Memory B cell (primary cell): ENCODE measurements around the gene MYL12B.
"Not testable (repeated sequence)": the region's sequence is repeated elsewhere in the genome, so short reads cannot be mapped to it uniquely, and the experiment has no call there.

ENCODE experiments used
- ATAC-seq: fragments of 150-1000 bp; cut with Tn5 transposase; 2 replicates; pipeline ENCODE4 v1.10.0; 2021; ENCODE audit warnings: low read depth, mild to moderate bottlenecking, moderate library complexity
- DNase-seq, 2 donors: peaks; one replicate each; pipeline ENCODE4 v3.0.0; 2022; ENCODE audit warnings: low spot score in 2 of 2
- H3K27ac Mint-ChIP-seq: one replicate; pipeline ENCODE4 v1.8.0; 2022; ENCODE audit warnings: mild to moderate bottlenecking, moderate library complexity, mixed read lengths
- H3K27me3 Mint-ChIP-seq: one replicate; pipeline ENCODE4 v1.8.0; 2022; ENCODE audit warnings: mixed read lengths
- H3K36me3 Mint-ChIP-seq: one replicate; pipeline ENCODE4 v1.8.0; 2022; ENCODE audit warnings: mild to moderate bottlenecking, mixed read lengths
- H3K4me1 Mint-ChIP-seq: one replicate; pipeline ENCODE4 v1.8.0; 2022; ENCODE audit warnings: mixed read lengths
- H3K4me3 Mint-ChIP-seq: one replicate; pipeline ENCODE4 v1.8.0; 2022; ENCODE audit warnings: mild to moderate bottlenecking, moderate library complexity, mixed read lengths
- H3K9me3 Mint-ChIP-seq: one replicate; pipeline ENCODE4 v1.8.0; 2022; ENCODE audit warnings: mixed read lengths

Gene MYL12B

GRCh38 chr18:3261373-3262233 lies at the start of gene MYL12B:
Gene MYL12B, plus strand, starts transcription at chr18:3262133. Its CDS starts 10,766 bp downstream, at chr18:3272899.
- Mint-ChIP-seq H3K4me1 (peaks cover 52% of the 10 kb centered on the region), H3K4me3 (peak within 1 kb of the TSS; percentile 90), H3K9me3 (no peaks in the 10 kb centered on the region), H3K27me3 (no peaks in the 10 kb centered on the region), H3K27ac (peak within 1 kb of the TSS; percentile 98), H3K36me3 (peaks cover 7% of the 10 kb centered on the region)
- peak; percentile 80 for ATAC-seq
- DNase-seq: peak; percentile 67 to 90

DNA sequence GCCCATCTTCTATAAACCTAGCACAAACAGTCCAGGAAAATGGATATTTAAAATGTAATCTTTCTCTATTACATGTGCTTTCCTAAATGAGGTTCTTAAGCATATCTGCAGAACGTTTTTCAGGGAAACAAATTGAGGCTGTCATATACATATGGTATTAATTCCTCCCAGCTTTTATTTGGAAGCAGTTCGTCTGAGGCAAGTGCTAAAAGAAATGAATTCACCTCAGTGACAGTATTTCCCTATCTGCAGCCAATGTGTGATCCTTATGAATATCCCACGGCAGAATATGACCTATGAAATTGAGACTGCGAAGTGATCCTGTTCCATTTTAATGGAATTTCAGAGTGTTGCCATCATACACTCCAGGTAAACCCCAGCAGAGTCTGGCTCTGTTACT lies 49.3 kb upstream of the MYL12B start:
- peaks cover 3% of the 10 kb centered on the region for H3K9me3 Mint-ChIP-seq
- H3K36me3 Mint-ChIP-seq: peaks cover 6% of the 10 kb centered on the region
- peaks cover 2% of the 10 kb centered on the region for H3K4me1 Mint-ChIP-seq
- ATAC-seq (no peak), DNase-seq (no peak)
- H3K4me3 Mint-ChIP-seq: no peak overlapping the region
- H3K27ac Mint-ChIP-seq: no peak overlapping the region
- H3K27me3 Mint-ChIP-seq: no peaks in the 10 kb centered on the region

GRCh38 chr18:3213300-3214059 lies 48.5 kb upstream of the MYL12B start:
- peaks cover 6% of the 10 kb centered on the region for H3K36me3 Mint-ChIP-seq
- DNase-seq: no peak
- no peak overlapping the region for H3K27ac Mint-ChIP-seq
- ATAC-seq: no peak
- no peaks in the 10 kb centered on the region for H3K27me3 Mint-ChIP-seq
- H3K9me3 Mint-ChIP-seq: peaks cover 3% of the 10 kb centered on the region
- H3K4me1 Mint-ChIP-seq: peaks cover 2% of the 10 kb centered on the region
- no peak overlapping the region for H3K4me3 Mint-ChIP-seq

DNA sequence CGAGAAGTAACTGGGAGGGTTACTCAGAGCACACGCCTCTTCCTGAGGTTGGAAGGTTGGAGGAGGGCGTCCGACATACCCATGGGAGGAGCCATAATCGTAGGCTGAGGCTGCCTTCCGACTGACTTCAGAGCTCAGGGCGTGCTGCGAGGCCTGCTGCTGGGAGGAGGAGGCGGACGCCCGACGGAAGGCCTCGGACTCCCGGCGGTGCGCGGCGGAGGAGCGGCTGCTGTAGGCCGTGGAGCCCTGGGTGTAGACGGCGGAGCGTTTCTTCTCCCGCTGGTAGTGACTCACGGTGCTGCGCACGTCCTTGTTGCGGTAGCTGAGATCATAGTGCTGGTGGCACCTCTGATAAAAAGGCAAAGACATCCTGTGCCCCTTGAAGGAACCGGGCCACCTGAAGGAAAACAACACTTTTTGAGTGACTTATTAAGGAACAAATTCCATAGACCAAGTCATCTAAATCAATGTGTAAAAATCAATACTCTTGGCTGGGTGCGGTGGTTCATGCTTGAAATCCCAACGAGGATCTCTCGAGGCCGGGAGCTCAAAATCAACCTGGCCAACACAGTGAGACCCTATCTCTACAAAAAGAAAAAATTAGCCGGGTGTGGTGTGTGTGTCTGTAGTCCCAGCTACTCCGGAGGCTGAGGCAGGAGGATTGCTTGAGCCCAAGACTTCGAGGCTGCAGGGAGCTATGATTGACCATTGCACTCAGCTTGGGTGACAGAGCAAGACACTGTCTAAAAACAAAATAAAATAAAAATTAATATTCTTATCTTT lies 46.9 kb upstream of the MYL12B start:
- ATAC-seq: no peak

DNA sequence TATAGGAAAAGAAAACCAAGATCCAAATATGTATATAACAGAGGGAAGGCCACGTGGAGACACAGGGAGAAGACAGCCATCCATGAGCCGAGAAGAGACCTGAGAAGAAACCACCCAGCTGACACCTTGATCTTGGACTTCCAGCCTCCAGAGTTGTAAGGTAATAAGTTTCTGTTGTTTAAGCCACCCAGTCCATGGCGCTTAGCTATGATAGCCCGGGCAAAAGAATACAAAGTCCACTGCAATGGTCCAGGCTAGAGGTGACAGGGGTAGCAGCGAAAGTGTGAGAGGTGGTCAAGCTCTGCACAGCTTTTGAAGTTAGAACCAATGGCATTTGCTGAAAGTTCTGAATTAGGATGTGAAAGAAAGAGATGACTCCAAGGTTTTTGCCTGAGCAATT lies 44.9 kb upstream of the MYL12B start:
- peaks cover 6% of the 10 kb centered on the region for H3K36me3 Mint-ChIP-seq
- H3K27me3 Mint-ChIP-seq: no peaks in the 10 kb centered on the region
- H3K9me3 Mint-ChIP-seq: peaks cover 3% of the 10 kb centered on the region
- DNase-seq: no peak
- H3K27ac Mint-ChIP-seq: no peak overlapping the region
- H3K4me1 Mint-ChIP-seq: peaks cover 2% of the 10 kb centered on the region
- ATAC-seq: no peak
- H3K4me3 Mint-ChIP-seq: no peak overlapping the region

More for the DNA sequence above, 46.9 kb upstream of the MYL12B start:
- Mint-ChIP-seq H3K27ac (no peak overlapping the region), H3K36me3 (peaks cover 6% of the 10 kb centered on the region), H3K9me3 (peaks cover 3% of the 10 kb centered on the region), H3K4me3 (no peak overlapping the region), H3K27me3 (no peaks in the 10 kb centered on the region), H3K4me1 (peaks cover 2% of the 10 kb centered on the region)
- no peak for DNase-seq

GRCh38 chr18:3217948-3218647 lies 43.8 kb upstream of the MYL12B start:
- no peak overlapping the region for H3K4me3 Mint-ChIP-seq
- no peaks in the 10 kb centered on the region for H3K27me3 Mint-ChIP-seq
- ATAC-seq (no peak), DNase-seq (no peak)
- peaks cover 3% of the 10 kb centered on the region for H3K9me3 Mint-ChIP-seq
- H3K27ac Mint-ChIP-seq: peak overlapping the region; percentile 45
- peaks cover 2% of the 10 kb centered on the region for H3K4me1 Mint-ChIP-seq
- peaks cover 6% of the 10 kb centered on the region for H3K36me3 Mint-ChIP-seq

GRCh38 chr18:3218819-3219218 lies 43.1 kb upstream of the MYL12B start:
- Mint-ChIP-seq H3K27me3 (no peaks in the 10 kb centered on the region), H3K36me3 (peaks cover 6% of the 10 kb centered on the region), H3K4me1 (peaks cover 2% of the 10 kb centered on the region), H3K9me3 (peaks cover 3% of the 10 kb centered on the region), H3K4me3 (no peak overlapping the region), H3K27ac (no peak overlapping the region)
- DNase-seq (no peak), ATAC-seq (no peak)

DNA sequence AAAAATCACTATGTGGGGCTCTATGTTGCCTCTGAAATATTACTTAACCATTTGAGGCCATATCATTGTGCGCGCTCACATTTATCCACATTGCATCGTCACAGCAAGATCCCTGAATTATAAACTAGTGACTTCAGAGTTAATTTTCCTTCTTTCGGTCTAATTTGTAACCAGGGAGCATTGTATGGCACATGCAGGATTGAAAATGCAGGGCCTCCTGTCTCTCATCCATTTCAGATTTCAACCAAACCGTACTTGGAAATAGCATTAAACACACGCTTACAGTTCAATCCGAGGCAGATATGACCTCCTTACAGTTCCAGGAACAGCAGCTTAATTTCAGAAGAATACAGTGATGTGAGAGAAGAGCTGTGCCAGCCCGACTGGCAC lies 42.7 kb upstream of the MYL12B start:
- Mint-ChIP-seq H3K4me1 (peaks cover 2% of the 10 kb centered on the region), H3K9me3 (peaks cover 3% of the 10 kb centered on the region), H3K36me3 (peaks cover 5% of the 10 kb centered on the region), H3K4me3 (no peak overlapping the region), H3K27me3 (no peaks in the 10 kb centered on the region), H3K27ac (no peak overlapping the region)
- DNase-seq (no peak), ATAC-seq (no peak)

DNA sequence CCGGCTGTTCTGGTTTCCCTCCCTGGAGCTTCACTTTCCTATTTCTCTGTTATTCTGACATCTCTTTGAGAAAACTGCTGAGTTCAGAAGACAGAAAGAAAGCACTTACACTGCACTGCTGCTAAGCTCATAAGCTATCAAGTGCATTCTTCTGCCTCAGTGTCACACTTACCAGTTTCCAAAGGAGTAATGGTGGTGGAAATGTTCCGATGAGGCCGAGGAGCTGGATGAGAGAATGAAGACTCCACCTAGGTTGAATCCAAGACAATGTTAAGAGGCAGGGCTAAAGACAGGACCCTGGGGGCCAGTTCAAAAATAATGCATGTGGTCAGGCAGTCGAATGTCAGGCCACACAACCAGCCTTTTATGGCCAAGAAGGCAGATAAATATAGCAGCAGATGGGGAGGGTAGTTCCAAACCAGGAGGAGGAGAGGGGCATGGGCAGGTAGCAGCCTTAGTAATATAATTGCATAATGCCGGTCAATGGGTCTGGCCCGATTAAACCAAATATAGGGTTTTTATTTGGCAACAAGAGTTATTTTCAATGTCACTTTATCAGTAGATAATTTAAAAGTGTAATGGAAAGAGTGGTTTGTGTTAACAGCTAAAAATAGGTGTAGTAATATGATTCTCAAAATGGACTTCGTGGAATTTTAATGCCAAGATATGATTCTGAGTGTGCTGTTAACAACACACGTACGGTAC lies 42.1 kb upstream of the MYL12B start, which contains the start of gene MYOM1:
MYOM1 (minus strand) TSS at position 338 of the 705 bp plus-strand sequence. CDS start 4,745 bp downstream, outside the sequence.
- peaks cover 2% of the 10 kb centered on the region for H3K36me3 Mint-ChIP-seq
- H3K4me3 Mint-ChIP-seq: no peak within 1 kb of the TSS
- H3K4me1 Mint-ChIP-seq: peaks cover 2% of the 10 kb centered on the region
- no peaks in the 10 kb centered on the region for H3K27me3 Mint-ChIP-seq
- H3K27ac Mint-ChIP-seq: no peak within 1 kb of the TSS
- H3K9me3 Mint-ChIP-seq: peaks cover 3% of the 10 kb centered on the region
- DNase-seq (no peak), ATAC-seq (no peak)

DNA sequence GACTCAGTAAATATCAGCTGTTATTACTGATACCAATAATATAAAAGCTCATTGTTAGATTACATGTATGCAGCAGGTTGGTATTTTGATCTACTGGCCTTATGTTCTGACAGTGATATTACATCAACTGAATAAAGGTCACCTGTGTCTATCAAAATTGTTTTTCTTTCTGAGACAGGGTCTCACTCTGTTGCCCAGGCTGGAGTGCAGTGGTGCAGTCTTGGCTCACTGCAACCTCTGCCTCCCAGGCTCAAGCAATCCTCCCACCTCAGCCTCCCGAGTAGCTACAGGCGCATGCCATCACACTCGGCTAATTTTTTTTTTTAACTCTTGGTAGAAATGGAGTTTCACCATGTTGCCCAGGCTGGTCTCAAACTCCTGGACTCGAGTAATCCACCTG lies 41.1 kb upstream of the MYL12B start:
- not testable (repeated sequence) for H3K36me3 Mint-ChIP-seq, H3K4me1 Mint-ChIP-seq, H3K27ac Mint-ChIP-seq, DNase-seq, ATAC-seq, H3K4me3 Mint-ChIP-seq, H3K9me3 Mint-ChIP-seq, H3K27me3 Mint-ChIP-seq

DNA sequence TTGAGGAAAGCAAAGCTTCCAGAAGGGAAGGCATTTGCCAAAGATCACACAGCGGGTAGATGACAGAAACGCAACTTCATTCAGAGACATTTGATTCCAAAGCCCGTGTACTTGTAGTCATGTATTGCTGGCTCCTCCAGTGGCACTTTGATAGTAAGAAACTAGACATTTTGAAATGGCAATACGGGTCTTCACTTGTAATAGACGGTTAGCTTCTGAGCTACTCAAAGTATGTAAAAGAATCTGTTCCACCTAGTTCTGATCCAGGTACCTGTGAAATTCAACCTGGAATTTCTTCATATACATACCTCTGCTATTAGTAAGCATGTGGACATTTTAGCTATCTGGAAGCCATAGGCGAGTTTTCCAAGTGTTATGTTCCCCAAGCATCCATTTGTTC lies 40.4 kb upstream of the MYL12B start:
- Mint-ChIP-seq H3K9me3 (no peaks in the 10 kb centered on the region), H3K27me3 (peaks cover under 1% of the 10 kb centered on the region), H3K27ac (no peak overlapping the region), H3K4me3 (no peak overlapping the region), H3K36me3 (peaks cover 2% of the 10 kb centered on the region), H3K4me1 (no peaks in the 10 kb centered on the region)
- ATAC-seq (no peak), DNase-seq (no peak)

DNA sequence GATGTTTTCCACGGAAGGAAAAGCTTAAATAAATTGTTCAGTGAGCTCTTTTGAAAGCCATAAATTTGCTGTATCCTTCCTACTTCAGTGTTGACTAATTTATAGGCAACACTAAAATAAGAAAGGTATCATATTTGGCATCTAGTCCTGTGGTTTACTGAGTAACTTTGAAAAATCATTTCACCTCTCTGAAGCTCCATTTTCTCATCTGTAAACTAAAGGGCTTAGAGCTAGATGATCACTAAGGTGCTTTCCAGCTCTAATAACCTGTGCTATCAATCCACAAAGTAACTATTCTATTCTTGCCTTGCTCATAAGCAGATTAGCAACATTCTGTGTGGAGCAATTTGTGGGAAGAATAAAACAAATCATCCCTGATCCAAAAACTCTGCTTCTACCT lies 38.6 kb upstream of the MYL12B start:
- H3K27me3 Mint-ChIP-seq: peaks cover 1% of the 10 kb centered on the region
- H3K9me3 Mint-ChIP-seq: no peaks in the 10 kb centered on the region
- H3K4me1 Mint-ChIP-seq: no peaks in the 10 kb centered on the region
- ATAC-seq: no peak
- peaks cover 3% of the 10 kb centered on the region for H3K36me3 Mint-ChIP-seq
- no peak overlapping the region for H3K27ac Mint-ChIP-seq
- no peak for DNase-seq
- no peak overlapping the region for H3K4me3 Mint-ChIP-seq

DNA sequence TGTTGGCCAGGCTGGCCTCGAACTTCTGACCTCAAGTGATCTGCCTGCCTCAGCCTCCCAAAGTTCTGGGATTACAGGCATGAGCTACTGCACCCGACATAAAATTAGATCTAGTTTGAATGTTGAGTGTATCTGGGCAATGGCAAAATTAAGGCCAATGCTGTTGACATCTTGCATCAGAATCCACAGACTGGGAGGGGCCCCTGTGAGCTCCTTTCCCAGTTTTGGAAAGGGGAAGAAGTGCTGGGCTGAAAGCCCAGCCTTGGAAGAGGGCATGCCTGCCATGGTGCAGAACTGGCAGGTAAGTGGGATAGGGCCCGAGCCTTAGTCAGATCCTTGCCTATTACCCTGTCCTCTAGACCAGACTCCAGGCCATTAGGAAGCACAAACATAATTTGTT lies 37.7 kb upstream of the MYL12B start:
- no peak for DNase-seq
- no peak for ATAC-seq
- Mint-ChIP-seq H3K27ac (no peak overlapping the region), H3K27me3 (peaks cover 1% of the 10 kb centered on the region), H3K9me3 (no peaks in the 10 kb centered on the region), H3K4me1 (no peaks in the 10 kb centered on the region), H3K4me3 (no peak overlapping the region), H3K36me3 (peaks cover 3% of the 10 kb centered on the region)
